Inflammatory macrophage (primary cell): ENCODE measurements around the gene TEX264.

Source experiments
- DNase-seq, 2 donors: peaks; one replicate each; pipeline ENCODE4 v3.0.0-alpha.2; 2020 to 2022

Gene TEX264

GRCh38 chr3:51675201-51675611 is 4.2 kb downstream of the TEX264 start:
- no peak for DNase-seq

GRCh38 chr3:51676102-51676640 is 5.1 kb downstream of the TEX264 start:
- no peak for DNase-seq

- DNase-seq, result no peak
Measured at GRCh38 chr3:51677358-51677757, 6.3 kb downstream of the TEX264 start.

DNA sequence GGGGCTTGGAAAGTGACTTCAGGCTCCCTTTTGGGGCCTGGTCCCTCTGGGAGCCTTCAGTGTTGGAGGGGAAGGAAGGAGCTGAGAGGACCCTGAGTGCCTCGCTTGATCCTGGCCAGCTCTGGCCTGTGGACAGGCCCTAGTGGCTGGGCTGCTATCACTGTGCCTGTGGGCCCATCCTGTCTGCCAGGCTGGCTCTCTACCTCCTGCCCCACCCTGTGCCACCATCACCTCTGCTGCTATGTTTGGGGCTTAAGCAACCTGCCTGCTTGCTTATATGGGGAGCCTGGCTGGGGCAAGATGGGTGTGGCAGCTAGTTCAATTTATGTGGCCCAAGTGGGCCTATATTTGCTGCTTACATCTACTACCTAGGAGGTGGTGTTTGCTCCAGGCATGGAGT is 7.1 kb downstream of the TEX264 start:
- no peak for DNase-seq

- DNase-seq, result no peak
Measured at GRCh38 chr3:51678641-51679040, 7.6 kb downstream of the TEX264 start.

- DNase-seq, result no peak
Measured at GRCh38 chr3:51679318-51679717, 8.3 kb downstream of the TEX264 start.

GRCh38 chr3:51679777-51680176 is 8.7 kb downstream of the TEX264 start:
- no peak for DNase-seq

DNA sequence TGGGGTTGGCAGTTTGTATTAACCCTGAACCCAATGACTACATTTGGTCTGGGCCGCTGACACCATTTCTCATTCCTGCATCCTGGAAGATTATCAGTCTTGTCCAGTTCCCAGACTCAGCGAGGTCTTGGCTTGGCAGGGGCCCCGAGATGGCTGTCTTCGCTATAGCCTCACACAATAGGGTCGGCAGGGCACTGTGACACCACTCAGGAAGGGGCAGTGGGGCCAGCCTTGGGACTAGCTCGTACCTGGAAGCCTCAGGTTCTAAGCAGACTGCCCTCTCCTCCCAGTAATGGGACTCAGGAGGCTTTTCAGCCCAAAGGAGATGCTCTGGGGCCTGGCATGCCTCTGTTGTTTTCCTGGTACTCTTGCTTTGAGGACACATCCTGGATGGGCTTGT is 9.1 kb downstream of the TEX264 start:
- DNase-seq, result no peak

- peak; percentile 39 to 72 for DNase-seq
Measured at GRCh38 chr3:51680663-51681230, 9.7 kb downstream of the TEX264 start.

- DNase-seq, result peak; percentile 61 to 77
Measured at GRCh38 chr3:51681453-51681852, 10.4 kb downstream of the TEX264 start.

DNA sequence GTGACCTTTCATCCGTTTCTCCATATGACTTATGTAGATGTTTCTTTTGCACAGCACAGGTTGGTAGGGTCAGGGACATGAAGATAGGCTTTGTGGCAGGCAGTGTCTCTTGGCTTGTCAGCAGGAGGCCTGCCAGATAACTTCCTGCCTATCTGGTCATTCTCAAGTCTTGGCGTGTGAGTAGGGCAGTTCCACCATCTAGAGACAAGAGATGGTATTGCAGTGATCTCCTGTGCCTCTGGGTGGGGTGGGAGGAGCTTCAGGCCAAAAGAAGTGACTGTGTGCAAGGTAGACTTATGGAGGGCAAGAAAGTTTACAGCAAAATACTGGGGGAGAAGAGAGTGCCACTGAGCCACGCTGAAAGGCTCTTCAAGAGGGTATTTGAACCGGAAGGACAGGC is 11.0 kb downstream of the TEX264 start:
- peak; percentile 88 to 92 for DNase-seq

GRCh38 chr3:51682526-51682925 is 11.5 kb downstream of the TEX264 start:
- DNase-seq, result no peak

GRCh38 chr3:51683566-51683965 is 12.5 kb downstream of the TEX264 start:
- DNase-seq, result no peak

- peak in 1 of 2 donors; percentile 16 for DNase-seq
Measured at GRCh38 chr3:51684971-51685751, 14.1 kb downstream of the TEX264 start.

- DNase-seq, result no peak
Measured at GRCh38 chr3:51686056-51686455, 15.0 kb downstream of the TEX264 start.

DNA sequence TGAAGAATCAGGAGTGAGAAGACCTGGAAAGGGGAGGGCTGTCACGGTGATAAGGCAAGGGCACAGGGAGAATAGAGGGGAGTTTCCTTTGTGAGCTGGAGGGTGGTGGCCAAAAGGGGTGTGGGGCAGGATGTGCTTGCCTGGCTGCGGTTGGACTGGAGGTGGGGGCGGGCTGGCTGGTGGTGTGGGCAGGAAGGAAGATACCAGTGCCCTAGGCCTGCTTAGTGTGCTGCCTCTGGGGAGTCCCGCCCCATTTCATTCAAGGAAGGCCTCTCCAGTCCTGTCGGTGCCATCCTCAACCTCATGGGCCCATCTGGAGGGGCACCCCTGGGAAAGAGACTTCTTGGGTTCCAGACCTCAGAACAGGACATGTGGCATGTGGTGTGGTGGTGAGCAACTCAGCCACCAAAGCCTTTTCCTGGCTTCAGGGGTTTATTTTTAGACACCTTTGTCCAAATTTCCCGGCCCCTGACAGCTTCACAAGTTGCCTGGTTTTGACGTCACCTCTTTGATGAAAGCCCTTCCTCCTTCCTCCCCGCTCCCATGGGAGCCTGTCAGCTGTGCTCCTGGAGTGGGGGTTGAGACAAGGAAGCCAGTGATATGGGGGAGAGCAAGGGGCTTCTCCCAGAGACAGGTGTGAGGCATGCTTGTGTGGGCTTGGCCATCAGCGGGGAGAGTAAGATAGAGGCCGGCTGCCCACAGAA is 15.6 kb downstream of the TEX264 start:
- peak; percentile 59 to 63 for DNase-seq

GRCh38 chr3:51687431-51688205 is 16.6 kb downstream of the TEX264 start:
- no peak for DNase-seq

GRCh38 chr3:51688206-51688600 is 17.2 kb downstream of the TEX264 start:
- DNase-seq, result no peak

DNA sequence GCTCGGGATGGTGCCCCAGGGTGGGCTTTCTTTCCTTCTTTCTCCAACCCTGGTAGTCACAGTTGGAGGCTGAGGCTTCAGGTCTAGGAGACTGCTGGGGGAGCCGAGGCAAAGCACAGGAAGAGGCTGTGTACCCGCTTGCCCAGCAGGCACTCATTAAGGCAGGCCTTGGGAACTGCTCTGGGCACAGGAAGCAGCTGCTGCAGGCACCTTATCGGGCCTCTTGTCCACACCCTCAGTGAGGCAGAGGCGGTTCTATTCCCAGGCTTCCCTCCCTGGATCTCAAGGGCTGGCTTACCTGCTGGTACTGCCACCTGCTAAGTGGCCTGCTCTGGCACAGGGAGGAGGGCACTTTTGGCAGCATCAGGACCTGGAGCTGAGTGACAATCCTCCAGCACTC is 20.0 kb downstream of the TEX264 start:
- DNase-seq, result no peak

- DNase-seq, result no peak
Measured at GRCh38 chr3:51691949-51692348, 20.9 kb downstream of the TEX264 start.

DNA sequence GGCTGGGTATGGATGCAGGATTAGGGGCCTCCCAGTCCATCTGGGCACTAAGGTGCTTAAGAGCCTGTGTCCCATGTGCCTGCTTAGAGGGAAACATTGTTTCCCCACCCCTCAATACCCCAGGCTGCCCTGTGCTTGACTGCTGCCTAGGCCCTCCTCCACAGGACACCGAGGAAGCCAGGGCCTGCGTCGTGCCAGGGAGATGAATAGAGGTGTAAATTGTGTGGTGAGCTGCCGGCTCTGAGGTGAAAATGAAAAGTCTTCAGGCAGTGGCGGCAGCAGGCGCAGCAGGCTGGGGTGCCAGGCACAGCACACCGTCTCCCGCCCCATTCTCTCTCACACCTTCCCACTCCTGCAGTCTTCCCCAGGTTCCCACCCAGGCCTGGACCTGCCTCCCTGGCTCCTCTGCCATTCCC is 21.9 kb downstream of the TEX264 start:
- DNase-seq, result no peak

GRCh38 chr3:51696954-51697353 is 25.9 kb downstream of the TEX264 start:
- DNase-seq, result no peak

- DNase-seq, result no peak
Measured at GRCh38 chr3:51698209-51698608, 27.2 kb downstream of the TEX264 start.
